ENCODE results near the gene SORCS2.

Gene SORCS2

DNA sequence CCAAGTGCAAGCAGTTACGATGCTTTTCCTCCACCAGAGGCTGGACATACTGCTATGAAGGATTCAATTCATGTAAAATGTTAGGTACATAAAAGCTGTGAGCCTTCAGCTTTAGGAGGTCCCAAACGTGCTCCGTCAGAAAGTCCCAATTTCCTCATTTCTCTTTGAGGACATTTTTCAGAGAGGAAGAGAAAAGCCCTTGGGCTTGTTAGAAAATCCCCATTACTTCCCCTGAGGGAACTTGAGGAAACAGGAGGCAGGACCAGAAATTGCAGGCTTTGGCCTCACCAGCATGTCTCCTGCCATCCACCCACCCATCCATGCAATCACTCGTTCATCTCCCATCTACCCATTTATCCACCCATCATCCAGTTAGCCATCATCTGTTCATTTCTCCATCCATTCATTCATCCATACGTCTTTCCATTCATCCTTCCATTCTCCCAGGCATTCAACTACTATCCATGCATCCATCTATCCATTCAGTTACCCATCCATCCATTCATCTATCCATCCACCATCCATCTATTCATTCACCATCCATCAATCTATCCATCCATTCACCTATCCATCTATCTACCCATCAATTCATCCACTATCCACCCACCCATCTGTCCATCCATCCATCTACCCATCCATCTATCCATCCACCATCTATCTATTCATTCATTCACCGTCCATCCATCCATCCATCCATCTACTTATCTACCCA is 523.8 kb downstream of the SORCS2 start:
- TF ChIP-seq, protein P1, sequence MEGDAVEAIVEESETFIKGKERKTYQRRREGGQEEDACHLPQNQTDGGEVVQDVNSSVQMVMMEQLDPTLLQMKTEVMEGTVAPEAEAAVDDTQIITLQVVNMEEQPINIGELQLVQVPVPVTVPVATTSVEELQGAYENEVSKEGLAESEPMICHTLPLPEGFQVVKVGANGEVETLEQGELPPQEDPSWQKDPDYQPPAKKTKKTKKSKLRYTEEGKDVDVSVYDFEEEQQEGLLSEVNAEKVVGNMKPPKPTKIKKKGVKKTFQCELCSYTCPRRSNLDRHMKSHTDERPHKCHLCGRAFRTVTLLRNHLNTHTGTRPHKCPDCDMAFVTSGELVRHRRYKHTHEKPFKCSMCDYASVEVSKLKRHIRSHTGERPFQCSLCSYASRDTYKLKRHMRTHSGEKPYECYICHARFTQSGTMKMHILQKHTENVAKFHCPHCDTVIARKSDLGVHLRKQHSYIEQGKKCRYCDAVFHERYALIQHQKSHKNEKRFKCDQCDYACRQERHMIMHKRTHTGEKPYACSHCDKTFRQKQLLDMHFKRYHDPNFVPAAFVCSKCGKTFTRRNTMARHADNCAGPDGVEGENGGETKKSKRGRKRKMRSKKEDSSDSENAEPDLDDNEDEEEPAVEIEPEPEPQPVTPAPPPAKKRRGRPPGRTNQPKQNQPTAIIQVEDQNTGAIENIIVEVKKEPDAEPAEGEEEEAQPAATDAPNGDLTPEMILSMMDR (IDR thresholded peaks at IDR 0.05; ENCODE audit: borderline replicate concordance, control extremely low read depth, extremely low read depth, insufficient read depth, missing control alignments): no peak
- DNase-seq (ENCODE audit: low spot score): no peak
- in situ Hi-C loops (cut with MboI; ENCODE audit: low sequenced_read_pairs, unreplicated experiment): loop anchor here (25.0 kb wide), 1 partner anchor 529 kb away; the partner anchor contains the start of gene SORCS2

- TF ChIP-seq, protein P1 (IDR thresholded peaks at IDR 0.05; ENCODE audit: borderline replicate concordance, control extremely low read depth, extremely low read depth, insufficient read depth, missing control alignments): no peak
- in situ Hi-C loops (cut with MboI; ENCODE audit: low sequenced_read_pairs, unreplicated experiment): loop anchor here (25.0 kb wide), 1 partner anchor 530 kb away; the partner anchor contains the start of gene SORCS2
- DNase-seq (ENCODE audit: low spot score): no peak
Measured at GRCh38 chr4:7717161-7717560, 524.8 kb downstream of the SORCS2 start.

DNA sequence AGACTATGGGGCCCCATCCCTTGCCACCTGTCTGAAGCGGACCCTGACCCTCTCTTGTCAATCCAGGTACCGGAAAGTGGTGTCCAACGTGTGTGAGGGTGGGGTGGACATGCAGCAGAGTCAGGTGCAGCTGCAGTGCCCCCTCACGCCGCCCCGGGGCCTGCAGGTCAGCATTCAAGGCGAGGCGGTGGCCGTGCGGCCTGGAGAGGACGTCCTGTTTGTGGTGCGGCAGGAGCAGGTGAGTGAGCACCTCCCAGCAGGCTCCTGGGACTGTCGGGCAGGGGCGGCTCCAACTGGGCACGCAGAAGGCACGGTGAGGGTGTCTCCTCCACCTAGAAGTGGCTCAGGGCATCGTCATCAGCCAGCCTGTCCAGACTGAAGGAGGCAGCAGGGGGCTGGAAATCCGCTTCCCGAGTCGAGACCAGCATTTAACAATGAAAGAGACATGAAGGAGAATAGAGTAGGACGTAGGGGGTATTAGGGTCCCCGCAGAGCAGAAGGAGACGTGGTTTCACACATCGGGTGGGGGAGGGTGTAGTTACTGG is 525.7 kb downstream of the SORCS2 start:
- in situ Hi-C loops (cut with MboI; ENCODE audit: low sequenced_read_pairs, unreplicated experiment): loop anchor here (25.0 kb wide), 1 partner anchor 531 kb away; the partner anchor contains the start of gene SORCS2
- TF ChIP-seq, protein P1 (IDR thresholded peaks at IDR 0.05; ENCODE audit: borderline replicate concordance, control extremely low read depth, extremely low read depth, insufficient read depth, missing control alignments): no peak
- no peak for DNase-seq (ENCODE audit: low spot score)

GRCh38 chr4:7719354-7720174 is 527.2 kb downstream of the SORCS2 start:
- DNase-seq (ENCODE audit: low spot score): peak; percentile 87
- in situ Hi-C loops (cut with MboI; ENCODE audit: low sequenced_read_pairs, unreplicated experiment): loop anchor here (25.0 kb wide), 1 partner anchor 532 kb away; the partner anchor contains the start of gene SORCS2
- TF ChIP-seq, protein P1 (IDR thresholded peaks at IDR 0.05; ENCODE audit: borderline replicate concordance, control extremely low read depth, extremely low read depth, insufficient read depth, missing control alignments): peak; percentile 70

- in situ Hi-C loops (cut with MboI; ENCODE audit: low sequenced_read_pairs, unreplicated experiment): loop anchor here (25.0 kb wide), 1 partner anchor 535 kb away; the partner anchor contains the start of gene SORCS2
- no peak for DNase-seq (ENCODE audit: low spot score)
- TF ChIP-seq, protein P1 (IDR thresholded peaks at IDR 0.05; ENCODE audit: borderline replicate concordance, control extremely low read depth, extremely low read depth, insufficient read depth, missing control alignments): no peak
Measured at GRCh38 chr4:7721984-7722551, 529.7 kb downstream of the SORCS2 start.

All from GM13976 (cell line).